ENCODE data around the gene LRRC8E. TPM values are rescaled to one million over a fixed set of nuclear protein-coding genes. Genes with fewer than 3 reads are reported as not detected.

The LRRC8E gene
- total and polyA plus RNA-seq, 2 experiments from 2014 or later = 3.3 to 4.5 TPM

GRCh38 chr19:7849631-7849999, 38.7 kb upstream of the LRRC8E start:
- Histone ChIP-seq H3K9me3 (ENCODE audit: low read depth) (no peaks in the 10 kb centered on the region), H3K4me2 (no peak overlapping the region), H3K36me3 (replicated peaks; ENCODE audit: insufficient read depth, low read depth) (no peaks in the 10 kb centered on the region), H4K20me1 (ENCODE audit: insufficient read depth, poor library complexity, severe bottlenecking) (no peaks in the 10 kb centered on the region), H3K9me2 (replicated peaks; ENCODE audit: insufficient read depth) (no peaks in the 10 kb centered on the region), H3K27ac (no peak overlapping the region), H2AFZ (no peak overlapping the region), H3K27me3 (no peaks in the 10 kb centered on the region), H3K4me3 (no peak overlapping the region), H3K79me2 (no peaks in the 10 kb centered on the region), H3K4me1 (ENCODE audit: insufficient read depth) (peaks cover 4% of the 10 kb centered on the region)
- WGBS (ENCODE audit: low lambda C conversion rate, missing lambda C conversion rate) = 95% methylated on average over 7 of the region's 9 CpGs
- TF ChIP-seq EZH2phosphoT487 (IDR thresholded peaks at IDR 0.05; ENCODE audit: low read depth, severe bottlenecking, unreplicated experiment) (no peak), CTCF (IDR thresholded peaks at IDR 0.05; ENCODE audit: poor library complexity) (no peak), EZH2 (IDR thresholded peaks at IDR 0.05; ENCODE audit: borderline replicate concordance) (no peak)
- DNase-seq (ENCODE audit: low spot score) = no peak

GRCh38 chr19:7850000-7850813, 38.1 kb upstream of the LRRC8E start:
- Histone ChIP-seq H3K4me3 (no peak overlapping the region), H3K79me2 (no peaks in the 10 kb centered on the region), H3K4me1 (ENCODE audit: insufficient read depth) (peaks cover 4% of the 10 kb centered on the region), H3K36me3 (replicated peaks; ENCODE audit: insufficient read depth, low read depth) (no peaks in the 10 kb centered on the region), H2AFZ (no peak overlapping the region), H3K9me3 (ENCODE audit: low read depth) (no peaks in the 10 kb centered on the region), H3K9me2 (replicated peaks; ENCODE audit: insufficient read depth) (no peaks in the 10 kb centered on the region), H3K4me2 (no peak overlapping the region), H3K27ac (no peak overlapping the region), H3K27me3 (no peaks in the 10 kb centered on the region), H4K20me1 (ENCODE audit: insufficient read depth, poor library complexity, severe bottlenecking) (no peaks in the 10 kb centered on the region)
- WGBS (ENCODE audit: low lambda C conversion rate, missing lambda C conversion rate) = 71% methylated on average over 24 of the region's 25 CpGs
- no peak for TF ChIP-seq CTCF (IDR thresholded peaks at IDR 0.05; ENCODE audit: poor library complexity)
- TF ChIP-seq EZH2phosphoT487 (IDR thresholded peaks at IDR 0.05; ENCODE audit: low read depth, severe bottlenecking, unreplicated experiment) = no peak
- no peak for TF ChIP-seq EZH2 (IDR thresholded peaks at IDR 0.05; ENCODE audit: borderline replicate concordance)
- DNase-seq (ENCODE audit: low spot score) = no peak

DNA sequence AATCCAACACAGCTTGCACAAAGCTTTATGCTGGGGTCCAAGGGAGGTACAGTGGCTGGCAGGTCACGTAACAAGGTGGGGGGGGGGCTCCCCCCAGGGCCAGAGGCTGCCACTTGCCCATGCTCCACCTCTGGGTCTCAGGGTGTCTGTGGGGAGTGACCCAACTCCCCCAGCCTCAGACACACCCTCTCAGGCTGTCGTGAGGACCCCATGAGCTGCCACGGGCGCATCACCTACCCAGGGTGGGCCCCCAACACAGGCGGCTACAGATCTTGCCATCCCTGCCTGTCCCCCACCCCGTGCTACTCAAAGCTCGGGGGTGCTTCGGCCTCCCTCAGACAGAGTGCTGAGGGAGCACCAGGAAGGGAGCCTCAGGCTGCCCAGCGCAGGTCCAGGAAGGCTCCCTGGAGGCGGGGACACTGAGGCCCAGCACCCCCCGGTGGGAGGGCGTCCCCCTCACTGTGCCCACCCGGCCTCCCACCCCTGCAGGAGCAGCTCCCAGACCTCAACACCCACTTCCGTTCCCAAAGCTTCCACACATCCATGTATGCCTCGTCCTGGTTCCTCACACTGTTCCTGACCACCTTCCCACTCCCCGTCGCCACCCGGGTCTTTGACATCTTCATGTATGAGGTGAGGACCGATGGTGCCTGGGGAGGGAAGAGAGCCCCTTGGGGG, 37.2 kb upstream of the LRRC8E start:
- Histone ChIP-seq H3K4me3 (no peak overlapping the region), H3K4me1 (ENCODE audit: insufficient read depth) (peaks cover 4% of the 10 kb centered on the region), H3K27me3 (no peaks in the 10 kb centered on the region), H3K9me2 (replicated peaks; ENCODE audit: insufficient read depth) (no peaks in the 10 kb centered on the region), H3K27ac (no peak overlapping the region), H3K36me3 (replicated peaks; ENCODE audit: insufficient read depth, low read depth) (no peaks in the 10 kb centered on the region), H3K4me2 (no peak overlapping the region), H3K9me3 (ENCODE audit: low read depth) (no peaks in the 10 kb centered on the region), H4K20me1 (ENCODE audit: insufficient read depth, poor library complexity, severe bottlenecking) (no peaks in the 10 kb centered on the region), H2AFZ (no peak overlapping the region), H3K79me2 (no peaks in the 10 kb centered on the region)
- DNase-seq (ENCODE audit: low spot score) = no peak
- WGBS (ENCODE audit: low lambda C conversion rate, missing lambda C conversion rate) = 95% methylated on average over 19 of the region's 19 CpGs
- no peak for TF ChIP-seq EZH2phosphoT487 (IDR thresholded peaks at IDR 0.05; ENCODE audit: low read depth, severe bottlenecking, unreplicated experiment)
- no peak for TF ChIP-seq CTCF (IDR thresholded peaks at IDR 0.05; ENCODE audit: poor library complexity)
- TF ChIP-seq EZH2 (IDR thresholded peaks at IDR 0.05; ENCODE audit: borderline replicate concordance) = no peak
